B cell (primary cell): ENCODE data around the gene BRSK1. TPM values are rescaled to one million over a fixed set of nuclear protein-coding genes. Genes with fewer than 3 reads are reported as not detected.

Experiments
- ATAC-seq: fragments of 200-7000 bp; cut with Tn5 transposase; one replicate; pipeline ENCODE4 v1.10.0; 2021; ENCODE audit warnings: low read depth, mild to moderate bottlenecking, moderate number of reproducible peaks, moderate library complexity
- CTCF ChIA-PET: fragments of 350-600 bp; sonication (Branson Sonifier 250); formaldehyde crosslinking; loops from one replicate; lab custom pipeline; 2021; ENCODE audit warnings: antibody characterized with exemption, inconsistent platforms; lab: Charles Lee
- POLR2A ChIA-PET: fragments of 350-600 bp; sonication (Branson Sonifier 250); formaldehyde crosslinking; loops from one replicate; lab custom pipeline; 2021; ENCODE audit warnings: antibody characterized with exemption; lab: Charles Lee
- DNase-seq: peaks from one replicate; pipeline ENCODE4 v3.0.0; 2013
- H2AFZ ChIP-seq: 2 replicates; pipeline ENCODE4 v1.6.1; 2012; ENCODE audit warnings: mild to moderate bottlenecking, low read depth, low read length; ENCODE audit not compliant: insufficient read depth, poor library complexity, severe bottlenecking
- H3K27ac ChIP-seq, 2 donors: 1 replicate in 1 of 2; 2 replicates in 1 of 2; pipeline ENCODE4 v1.5.1; 2012 to 2013; ENCODE audit warnings: low read length in 2 of 2, mild to moderate bottlenecking in 2 of 2, moderate library complexity in 1 of 2
- H3K27me3 ChIP-seq, 4 experiments: fragments of 200-600 bp in 1 of 4; sonication (generic) in 1 of 4; replicated peaks in 1 of 4; 1 replicate in 2 of 4; 2 replicates in 2 of 4; pipeline versions ENCODE4 v1.6.1 to v1.7.0; 2013 to 2016; ENCODE audit warnings: low read length in 3 of 4, mild to moderate bottlenecking in 2 of 4, mixed read lengths in 1 of 4, moderate library complexity in 1 of 4; ENCODE audit not compliant: insufficient read depth in 4 of 4, control insufficient read depth in 3 of 4; ENCODE audit errors: control extremely low read depth in 1 of 4
- H3K36me3 ChIP-seq, 2 experiments: replicated peaks in 1 of 2; 1 replicate in 1 of 2; 2 replicates in 1 of 2; pipeline versions ENCODE4 v1.6.1 to v1.7.1; 2013; ENCODE audit warnings: low read length in 1 of 2; ENCODE audit not compliant: insufficient read depth in 2 of 2, control insufficient read depth in 1 of 2; ENCODE audit errors: control extremely low read depth in 1 of 2, extremely low read depth in 1 of 2
- H3K4me1 ChIP-seq, 2 donors: fragments of 200-600 bp in 1 of 2; sonication (generic) in 1 of 2; 1 replicate in 1 of 2; 2 replicates in 1 of 2; pipeline versions ENCODE4 v1.5.1 to v1.6.1; 2013 to 2017; ENCODE audit warnings: low read length in 2 of 2; ENCODE audit not compliant: control insufficient read depth in 2 of 2, insufficient read depth in 2 of 2
- H3K4me2 ChIP-seq: replicated peaks from 2 replicates; pipeline ENCODE3; 2012; ENCODE audit warnings: mild to moderate bottlenecking, low read depth, low read length; ENCODE audit not compliant: poor library complexity, severe bottlenecking
- H3K4me3 ChIP-seq, 5 experiments: fragments of 200-600 bp in 1 of 5; sonication (generic) in 1 of 5; 1 replicate in 3 of 5; 2 replicates in 2 of 5; pipeline versions ENCODE4 v1.5.1 to v1.7.0; 2011 to 2016; ENCODE audit warnings: low read length in 4 of 5, mild to moderate bottlenecking in 4 of 5, low read depth in 2 of 5, control low read depth in 1 of 5, moderate library complexity in 1 of 5; ENCODE audit not compliant: insufficient read depth in 1 of 5; ENCODE audit errors: control extremely low read depth in 1 of 5, extremely low read depth in 1 of 5
- H3K79me2 ChIP-seq: fragments of 200-600 bp; sonication (generic); one replicate; pipeline ENCODE4 v1.6.0; 2016; ENCODE audit warnings: low read length; ENCODE audit not compliant: control insufficient read depth, insufficient read depth
- H3K9ac ChIP-seq: fragments of 200-600 bp; sonication (generic); 2 replicates; pipeline ENCODE4 v1.6.1; 2017; ENCODE audit warnings: mild to moderate bottlenecking, low read length, moderate library complexity
- H3K9me3 ChIP-seq, 3 donors: one replicate each; pipeline versions ENCODE4 v1.6.1 to v1.7.1; 2013; ENCODE audit warnings: low read length in 2 of 3; ENCODE audit not compliant: control insufficient read depth in 2 of 3, insufficient read depth in 1 of 3; ENCODE audit errors: control extremely low read depth in 1 of 3
- H4K20me1 ChIP-seq: 2 replicates; pipeline ENCODE4 v1.6.0; 2012; ENCODE audit warnings: mild to moderate bottlenecking, low read length; ENCODE audit not compliant: insufficient read depth, control insufficient read depth, poor library complexity, severe bottlenecking
- H3K27ac Mint-ChIP-seq: one replicate; pipeline ENCODE4 v1.8.0; 2021; ENCODE audit warnings: mixed read lengths
- H3K27me3 Mint-ChIP-seq: one replicate; pipeline ENCODE4 v1.8.0; 2021; ENCODE audit warnings: mixed read lengths
- H3K4me1 Mint-ChIP-seq: one replicate; pipeline ENCODE4 v1.8.0; 2021; ENCODE audit warnings: mixed read lengths
- H3K4me3 Mint-ChIP-seq: one replicate; pipeline ENCODE4 v1.8.0; 2021; ENCODE audit warnings: mixed read lengths
- H3K9me3 Mint-ChIP-seq: one replicate; pipeline ENCODE4 v1.8.0; 2022; ENCODE audit warnings: mixed read lengths; ENCODE audit not compliant: insufficient read depth
- EZH2 ChIP-seq: IDR thresholded peaks from 2 replicates; pipeline ENCODE4 v1.6.1; 2012; ENCODE audit warnings: borderline replicate concordance, low read depth, mild to moderate bottlenecking, moderate library complexity, low read length; ENCODE audit not compliant: insufficient read depth, poor library complexity, severe bottlenecking
- WGBS: methylation state at CpG from one replicate; pipeline ENCODE4 v1.1.5; 2013; ENCODE audit warnings: missing lambda C conversion rate; ENCODE audit not compliant: insufficient coverage; 5-methylcytosine and 5-hydroxymethylcytosine counted together
- intact Hi-C: fragments of 100-400 bp; cut with micrococcal nuclease; formaldehyde crosslinking; loops from one replicate; pipeline ENCODE4 v1.10.0; 2022
- polyA plus RNA-seq: library from polyadenylated mRNA; depleted of rRNA; stranded (reverse); fragments of >200 nt; gene quantifications from 2 replicates; pipeline ENCODE4 v1.2.3, GENCODE V29; 2012
- total RNA-seq, 2 donors: library from RNA; stranded (reverse); fragments of 120-200 nt in 1 of 2; gene quantifications; 1 replicate in 1 of 2; 2 replicates in 1 of 2; pipeline versions ENCODE4 v1.2.3 to v1.2.4, GENCODE V29; 2013 to 2022
- TF ChIP-seq, protein P1 (sequence below): fragments of 200-600 bp; IDR thresholded peaks from one replicate; pipeline ENCODE4 v1.8.0; 2022; ENCODE audit warnings: antibody characterized with exemption, mild to moderate bottlenecking

Gene BRSK1
- total and polyA plus RNA-seq, 2 donors (not counting 1 experiment from before 2014, with no cell fraction given) = 0.94 to 1.4 TPM

DNA sequence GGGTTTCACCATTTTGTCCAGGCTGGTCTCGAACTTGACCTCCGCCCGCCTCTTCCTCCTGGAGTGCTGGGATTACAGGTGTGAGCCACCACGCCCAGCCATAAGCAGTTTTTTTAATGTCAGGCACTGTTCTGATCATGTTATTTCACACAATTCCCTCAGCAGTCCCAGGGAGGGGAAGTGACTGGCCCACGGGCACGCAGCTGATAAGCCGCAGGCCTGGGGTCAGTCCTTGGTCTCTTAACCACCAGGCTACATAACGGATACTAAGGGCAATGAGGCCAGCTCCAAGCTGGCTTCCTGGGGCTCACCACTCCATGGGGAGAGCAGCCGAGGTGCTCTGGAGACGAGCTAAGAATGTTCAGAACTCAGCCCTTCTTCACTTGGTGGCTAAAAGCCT, 13.5 kb downstream of the BRSK1 start:
- no peak overlapping the region for H3K9ac ChIP-seq
- H3K27me3 ChIP-seq = no peaks in the 10 kb centered on the region
- WGBS = 91% methylated on average over 9 of the region's 10 CpGs
- Mint-ChIP-seq H3K27me3 (peaks cover 6% of the 10 kb centered on the region), H3K9me3 (no peaks in the 10 kb centered on the region), H3K4me3 (no peak overlapping the region), H3K27ac (no peak overlapping the region), H3K4me1 (peaks cover 12% of the 10 kb centered on the region)
- no peaks in the 10 kb centered on the region for H3K79me2 ChIP-seq
- H3K4me1 ChIP-seq = peaks cover 7 to 12% of the 10 kb centered on the region in 2 donors
- no peak for DNase-seq
- TF ChIP-seq EZH2 = no peak
- TF ChIP-seq, protein P1, sequence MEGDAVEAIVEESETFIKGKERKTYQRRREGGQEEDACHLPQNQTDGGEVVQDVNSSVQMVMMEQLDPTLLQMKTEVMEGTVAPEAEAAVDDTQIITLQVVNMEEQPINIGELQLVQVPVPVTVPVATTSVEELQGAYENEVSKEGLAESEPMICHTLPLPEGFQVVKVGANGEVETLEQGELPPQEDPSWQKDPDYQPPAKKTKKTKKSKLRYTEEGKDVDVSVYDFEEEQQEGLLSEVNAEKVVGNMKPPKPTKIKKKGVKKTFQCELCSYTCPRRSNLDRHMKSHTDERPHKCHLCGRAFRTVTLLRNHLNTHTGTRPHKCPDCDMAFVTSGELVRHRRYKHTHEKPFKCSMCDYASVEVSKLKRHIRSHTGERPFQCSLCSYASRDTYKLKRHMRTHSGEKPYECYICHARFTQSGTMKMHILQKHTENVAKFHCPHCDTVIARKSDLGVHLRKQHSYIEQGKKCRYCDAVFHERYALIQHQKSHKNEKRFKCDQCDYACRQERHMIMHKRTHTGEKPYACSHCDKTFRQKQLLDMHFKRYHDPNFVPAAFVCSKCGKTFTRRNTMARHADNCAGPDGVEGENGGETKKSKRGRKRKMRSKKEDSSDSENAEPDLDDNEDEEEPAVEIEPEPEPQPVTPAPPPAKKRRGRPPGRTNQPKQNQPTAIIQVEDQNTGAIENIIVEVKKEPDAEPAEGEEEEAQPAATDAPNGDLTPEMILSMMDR = no peak
- H3K27ac ChIP-seq = no peak overlapping the region
- no peaks in the 10 kb centered on the region for H3K36me3 ChIP-seq
- H3K9me3 ChIP-seq = no peaks in the 10 kb centered on the region
- intact Hi-C loops = no loop called here
- no peak for ATAC-seq
- no peak overlapping the region for H3K4me3 ChIP-seq
- H2AFZ ChIP-seq = no peak overlapping the region
- POLR2A ChIA-PET = no interaction called here
- H3K4me2 ChIP-seq = no peak overlapping the region
- H4K20me1 ChIP-seq = no peaks in the 10 kb centered on the region
- CTCF ChIA-PET = interaction anchor here (1.0 kb wide), 1 partner anchor 42 kb away, joined by 4 read pairs; the partner anchor contains the start of gene KMT5C

GRCh38 chr19:55299991-55300390, 16.2 kb downstream of the BRSK1 start:
- intact Hi-C loops = loop anchor here (5.0 kb wide), 1 partner anchor 202 kb away; no protein-coding TSS in a partner anchor
- Histone ChIP-seq H3K79me2 (no peaks in the 10 kb centered on the region), H3K9me3 (no peaks in the 10 kb centered on the region), H3K4me1 (peaks cover 8 to 15% of the 10 kb centered on the region in 2 donors), H3K4me3 (no peak overlapping the region), H3K9ac (no peak overlapping the region), H3K27me3 (no peaks in the 10 kb centered on the region), H3K36me3 (no peaks in the 10 kb centered on the region), H3K4me2 (no peak overlapping the region), H4K20me1 (no peaks in the 10 kb centered on the region), H2AFZ (no peak overlapping the region), H3K27ac (no peak overlapping the region)
- 88% methylated on average over 6 of the region's 10 CpGs for WGBS
- TF ChIP-seq, protein P1 = no peak
- no peak for TF ChIP-seq EZH2
- ChIA-PET CTCF (no interaction called here), POLR2A (no interaction called here)
- ATAC-seq = no peak
- Mint-ChIP-seq H3K27me3 (peaks cover 6% of the 10 kb centered on the region), H3K4me1 (peaks cover 12% of the 10 kb centered on the region), H3K9me3 (no peaks in the 10 kb centered on the region), H3K4me3 (no peak overlapping the region), H3K27ac (no peak overlapping the region)
- DNase-seq = no peak
